ENCODE results near the gene ASMTL. TPM values are rescaled to one million over a fixed set of nuclear protein-coding genes. Genes with fewer than 3 reads are reported as not detected.

ASMTL gene
- total RNA-seq, 4 donors from 2014 or later, result 19.4 to 27.7 (median 24.4) TPM

DNA sequence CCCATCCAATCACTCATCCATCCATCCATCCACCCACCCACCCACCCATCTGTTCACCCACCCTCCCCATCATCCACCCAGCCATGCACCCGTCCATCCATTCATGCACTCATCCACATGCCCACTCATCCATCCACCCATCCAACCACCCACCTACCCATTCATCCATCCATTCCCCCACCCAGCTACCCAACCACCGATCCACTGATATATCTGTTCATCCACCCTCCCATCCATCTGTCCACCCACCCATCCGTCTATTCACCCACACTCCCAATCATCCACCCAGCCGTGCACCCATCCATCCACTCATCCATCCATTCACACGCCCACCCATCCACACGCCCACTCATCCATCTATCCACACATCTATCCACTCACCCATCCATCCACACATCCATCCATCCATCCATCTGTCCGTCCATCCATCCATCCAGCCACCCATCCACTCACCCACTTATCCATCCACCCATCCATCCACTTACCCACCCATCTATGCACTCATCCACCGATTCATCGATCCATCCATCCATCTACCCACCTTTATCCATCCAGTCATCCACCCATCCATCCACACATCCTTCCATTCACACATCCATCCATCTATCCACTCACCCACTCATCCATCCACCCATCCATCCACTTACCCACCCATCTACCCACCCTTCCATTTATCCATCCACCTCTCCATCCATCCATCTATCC, 28.4 kb downstream of the ASMTL start:
- H3K9me3 ChIP-seq, result no peaks in the 10 kb centered on the region
- peaks cover 55% of the 10 kb centered on the region for H3K36me3 ChIP-seq
- H3K27me3 ChIP-seq, result no peaks in the 10 kb centered on the region
- H3K4me1 ChIP-seq, result no peaks in the 10 kb centered on the region
- no peak overlapping the region for H3K4me3 ChIP-seq
- 75% methylated on average over 9 of the region's 9 CpGs for WGBS
- H3K27ac ChIP-seq, result no peak overlapping the region
- no peak for TF ChIP-seq POLR2AphosphoS5 (IDR thresholded peaks at IDR 0.05)
- no peak for TF ChIP-seq POLR2A (IDR thresholded peaks at IDR 0.05)
- TF ChIP-seq EP300 (IDR thresholded peaks at IDR 0.05), result no peak
- TF ChIP-seq, protein P1, sequence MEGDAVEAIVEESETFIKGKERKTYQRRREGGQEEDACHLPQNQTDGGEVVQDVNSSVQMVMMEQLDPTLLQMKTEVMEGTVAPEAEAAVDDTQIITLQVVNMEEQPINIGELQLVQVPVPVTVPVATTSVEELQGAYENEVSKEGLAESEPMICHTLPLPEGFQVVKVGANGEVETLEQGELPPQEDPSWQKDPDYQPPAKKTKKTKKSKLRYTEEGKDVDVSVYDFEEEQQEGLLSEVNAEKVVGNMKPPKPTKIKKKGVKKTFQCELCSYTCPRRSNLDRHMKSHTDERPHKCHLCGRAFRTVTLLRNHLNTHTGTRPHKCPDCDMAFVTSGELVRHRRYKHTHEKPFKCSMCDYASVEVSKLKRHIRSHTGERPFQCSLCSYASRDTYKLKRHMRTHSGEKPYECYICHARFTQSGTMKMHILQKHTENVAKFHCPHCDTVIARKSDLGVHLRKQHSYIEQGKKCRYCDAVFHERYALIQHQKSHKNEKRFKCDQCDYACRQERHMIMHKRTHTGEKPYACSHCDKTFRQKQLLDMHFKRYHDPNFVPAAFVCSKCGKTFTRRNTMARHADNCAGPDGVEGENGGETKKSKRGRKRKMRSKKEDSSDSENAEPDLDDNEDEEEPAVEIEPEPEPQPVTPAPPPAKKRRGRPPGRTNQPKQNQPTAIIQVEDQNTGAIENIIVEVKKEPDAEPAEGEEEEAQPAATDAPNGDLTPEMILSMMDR (IDR thresholded peaks at IDR 0.05), result no peak
- peak in 1 of 2 donors; percentile 24 for DNase-seq (ENCODE audit: low spot score in 2 of 2)

DNA sequence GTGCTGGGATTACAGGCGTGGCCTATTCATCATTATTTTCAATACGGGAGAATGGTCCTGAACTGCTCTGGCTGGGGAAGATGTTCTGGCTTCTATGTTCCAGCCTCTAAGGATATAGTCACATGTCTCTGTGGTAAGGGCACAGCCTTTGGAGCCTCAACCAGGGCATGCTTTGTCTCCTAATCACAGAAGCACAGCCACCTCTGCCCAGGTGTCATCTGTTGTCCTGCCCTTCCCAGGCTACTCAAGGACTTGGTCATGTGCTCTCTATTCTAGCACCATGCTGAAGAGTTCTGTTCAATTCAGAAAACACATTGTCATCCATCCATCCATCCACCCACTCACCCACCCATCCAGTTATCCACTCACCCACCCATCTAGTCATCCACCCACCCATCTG, 29.5 kb downstream of the ASMTL start:
- DNase-seq (ENCODE audit: low spot score in 2 of 2), result peak in 1 of 2 donors; percentile 39
- Histone ChIP-seq H3K9me3 (no peaks in the 10 kb centered on the region), H3K27ac (no peak overlapping the region), H3K36me3 (peaks cover 66% of the 10 kb centered on the region), H3K4me1 (no peaks in the 10 kb centered on the region), H3K4me3 (no peak overlapping the region), H3K27me3 (no peaks in the 10 kb centered on the region)
- TF ChIP-seq POLR2AphosphoS5 (IDR thresholded peaks at IDR 0.05) (no peak), POLR2A (IDR thresholded peaks at IDR 0.05) (no peak), EP300 (IDR thresholded peaks at IDR 0.05) (no peak)
- TF ChIP-seq, protein P1 (IDR thresholded peaks at IDR 0.05), result no peak
- no CpG with 5 or more reads among the region's 2 CpGs for WGBS

DNA sequence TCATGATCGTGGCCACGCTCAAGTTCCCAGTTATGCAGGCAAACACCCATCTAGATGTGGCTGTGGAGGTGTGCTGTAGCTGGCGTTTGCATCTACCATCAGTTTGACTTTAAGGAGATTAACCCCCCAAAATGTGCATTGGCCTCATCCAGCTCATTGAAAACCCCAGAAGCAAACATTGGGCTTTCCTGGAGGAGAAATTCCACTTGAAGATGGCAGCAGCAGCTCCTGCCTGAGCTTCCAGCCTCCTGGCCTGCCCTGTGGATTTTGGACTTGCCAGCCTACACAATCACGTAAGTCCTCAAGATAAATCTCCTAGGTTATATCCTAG, 30.6 kb downstream of the ASMTL start:
- Histone ChIP-seq H3K27me3 (no peaks in the 10 kb centered on the region), H3K4me3 (no peak overlapping the region), H3K9me3 (no peaks in the 10 kb centered on the region), H3K27ac (no peak overlapping the region), H3K36me3 (peaks cover 63% of the 10 kb centered on the region), H3K4me1 (no peaks in the 10 kb centered on the region)
- TF ChIP-seq EP300 (IDR thresholded peaks at IDR 0.05), result no peak
- TF ChIP-seq POLR2AphosphoS5 (IDR thresholded peaks at IDR 0.05), result no peak
- TF ChIP-seq, protein P1 (IDR thresholded peaks at IDR 0.05), result no peak
- TF ChIP-seq POLR2A (IDR thresholded peaks at IDR 0.05), result no peak
- WGBS, result 91% methylated on average over 4 of the region's 4 CpGs
- DNase-seq (ENCODE audit: low spot score in 2 of 2), result no peak

DNA sequence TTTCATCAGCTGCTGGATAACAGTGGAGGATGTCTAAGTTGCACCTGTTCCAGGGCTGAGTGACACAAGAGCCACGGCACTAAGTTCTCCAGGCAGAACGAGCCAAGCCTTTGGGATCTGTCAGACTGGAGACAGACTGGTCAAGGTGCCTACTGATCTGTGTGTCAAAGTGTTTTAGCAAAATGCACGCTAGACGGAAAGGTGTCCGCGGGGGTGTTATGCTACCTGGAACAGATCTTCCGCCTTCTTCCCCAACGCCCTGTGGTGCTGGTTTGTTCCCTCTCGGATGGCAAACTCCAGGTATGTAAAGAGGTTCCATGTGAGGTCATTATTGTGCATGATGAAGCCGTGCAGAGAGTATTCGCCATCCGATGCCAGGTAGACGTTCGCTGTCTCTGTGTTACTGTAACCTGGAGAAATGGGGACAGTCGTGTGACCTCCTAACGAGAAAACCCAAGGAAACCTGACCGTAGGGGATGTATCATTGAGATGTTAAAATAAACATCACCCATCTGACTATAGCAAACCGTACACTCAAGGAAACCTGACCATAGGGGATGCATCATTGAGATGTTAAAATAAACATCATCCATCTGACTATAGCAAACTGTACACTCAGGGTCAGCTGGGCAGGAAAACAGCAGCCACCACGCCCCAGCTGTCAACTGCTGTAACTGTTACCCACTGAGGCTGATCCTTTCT, 31.1 kb downstream of the ASMTL start:
- H3K27ac ChIP-seq, result no peak overlapping the region
- no peak for TF ChIP-seq POLR2AphosphoS5 (IDR thresholded peaks at IDR 0.05)
- TF ChIP-seq, protein P1 (IDR thresholded peaks at IDR 0.05), result no peak
- no peak for TF ChIP-seq POLR2A (IDR thresholded peaks at IDR 0.05)
- no peak for TF ChIP-seq EP300 (IDR thresholded peaks at IDR 0.05)
- peaks cover 65% of the 10 kb centered on the region for H3K36me3 ChIP-seq
- H3K9me3 ChIP-seq, result no peaks in the 10 kb centered on the region
- no peaks in the 10 kb centered on the region for H3K4me1 ChIP-seq
- DNase-seq (ENCODE audit: low spot score in 2 of 2), result peak; percentile 24 to 34
- 96% methylated on average over 19 of the region's 19 CpGs for WGBS
- no peaks in the 10 kb centered on the region for H3K27me3 ChIP-seq
- no peak overlapping the region for H3K4me3 ChIP-seq

DNA sequence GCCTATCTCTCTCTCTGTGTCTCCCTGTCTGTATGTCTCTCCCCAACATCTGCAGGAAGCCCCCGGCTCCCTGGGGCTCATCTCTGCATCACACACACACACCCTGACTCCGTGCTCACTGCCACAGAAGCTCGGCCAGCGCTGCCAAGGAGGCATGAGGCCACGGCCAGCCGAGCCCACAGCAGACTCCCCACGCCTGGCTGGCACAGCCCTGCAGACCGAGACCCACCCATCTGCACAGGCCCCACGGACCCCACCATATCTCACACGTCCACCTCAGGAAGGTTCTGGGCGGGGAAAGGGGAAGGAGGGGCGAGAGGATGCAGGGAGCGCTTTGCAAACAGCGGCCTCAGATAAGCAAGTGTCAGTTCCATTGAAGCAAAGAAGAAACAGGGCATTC, 32.3 kb downstream of the ASMTL start:
- Histone ChIP-seq H3K27ac (no peak overlapping the region), H3K4me3 (no peak overlapping the region), H3K9me3 (no peaks in the 10 kb centered on the region), H3K27me3 (no peaks in the 10 kb centered on the region), H3K4me1 (no peaks in the 10 kb centered on the region), H3K36me3 (peaks cover 68% of the 10 kb centered on the region)
- TF ChIP-seq POLR2A (IDR thresholded peaks at IDR 0.05) (no peak), POLR2AphosphoS5 (IDR thresholded peaks at IDR 0.05) (no peak), EP300 (IDR thresholded peaks at IDR 0.05) (no peak)
- TF ChIP-seq, protein P1 (IDR thresholded peaks at IDR 0.05), result no peak
- 81% methylated on average over 14 of the region's 14 CpGs for WGBS
- peak; percentile 55 to 71 for DNase-seq (ENCODE audit: low spot score in 2 of 2)
